ENCODE data around the gene SPAAR. TPM values are rescaled to one million over a fixed set of nuclear protein-coding genes. Genes with fewer than 3 reads are reported as not detected.

Gene SPAAR
- total and polyA plus RNA-seq, 7 donors = 2.5 to 4.6 (median 3.6) TPM

GRCh38 chr9:35960039-35960655, 50.9 kb downstream of the SPAAR start:
- intact Hi-C loops (cut with DNase I) = no loop called here
- no peak for ATAC-seq
- no peaks in the 10 kb centered on the region for H3K9me3 ChIP-seq

More at GRCh38 chr9:35960039-35960655, 50.9 kb downstream of the SPAAR start:
- TF ChIP-seq CTCF (IDR thresholded peaks at IDR 0.05) = no peak
- DNase-seq = no peak
- H3K4me3 ChIP-seq = no peak overlapping the region
- 70 to 81% (median 78%) methylated on average over 3 of the region's 3 CpGs for WGBS, 3 donors
- H3K4me1 ChIP-seq = no peaks in the 10 kb centered on the region
- H3K27me3 ChIP-seq (ENCODE audit: insufficient read depth in 3 of 3, low read length in 2 of 3) = peaks cover 0 to 9% (median 4%) of the 10 kb centered on the region in 3 donors
- H3K27ac ChIP-seq = no peak overlapping the region
- H3K36me3 ChIP-seq (ENCODE audit: insufficient read depth in 1 of 2, low read depth in 1 of 2) = no peaks in the 10 kb centered on the region

Other genes starting within 250 kb of the SPAAR start
- gene ARHGEF39, start 244.3 kb upstream of the SPAAR start, total RNA-seq = under 1 TPM in 3 of 4 donors, not detected in 1; 0.07 to 0.21 (median 0.10) TPM
- gene ARHGEF39, start 244.3 kb upstream of the SPAAR start, polyA plus RNA-seq = under 1 TPM; 0.20 to 0.79 (median 0.29) TPM
- not detected for gene CA9, start 235.6 kb upstream of the SPAAR start, total RNA-seq
- under 1 TPM; 0.03 to 0.49 (median 0.05) TPM for gene CA9, start 235.6 kb upstream of the SPAAR start, polyA plus RNA-seq
- gene TPM2, start 219.6 kb upstream of the SPAAR start, total RNA-seq = over 10,000 TPM in 1 of 4 donors, 1,000 to 10,000 TPM in 3; 6,047 to 11,456 (median 7,939) TPM
- gene TPM2, start 219.6 kb upstream of the SPAAR start, polyA plus RNA-seq = over 10,000 TPM in 2 of 3 donors, 1,000 to 10,000 TPM in 1; 6,654 to 16,334 (median 13,470) TPM
- gene TLN1, start 177.3 kb upstream of the SPAAR start, total RNA-seq = 100 to 1,000 TPM; 146 to 212 (median 152) TPM
- gene TLN1, start 177.3 kb upstream of the SPAAR start, polyA plus RNA-seq = 100 to 1,000 TPM in 1 of 3 donors, 10 to 100 TPM in 2; 88.2 to 320 (median 96.5) TPM
- gene CREB3, start 176.8 kb upstream of the SPAAR start, total RNA-seq = 10 to 100 TPM; 16.1 to 22.4 (median 20.5) TPM
- gene CREB3, start 176.8 kb upstream of the SPAAR start, polyA plus RNA-seq = 10 to 100 TPM; 20.9 to 55.1 (median 27.8) TPM
- 10 to 100 TPM; 36.1 to 83.6 (median 50.1) TPM for gene GBA2, start 160.3 kb upstream of the SPAAR start, total RNA-seq
- gene GBA2, start 160.3 kb upstream of the SPAAR start, polyA plus RNA-seq = 100 to 1,000 TPM in 1 of 3 donors, 10 to 100 TPM in 2; 47.0 to 107 (median 47.4) TPM
- gene RGP1, start 160.2 kb upstream of the SPAAR start, total RNA-seq = 10 to 100 TPM; 32.3 to 51.0 (median 37.4) TPM
- gene RGP1, start 160.2 kb upstream of the SPAAR start, polyA plus RNA-seq = 10 to 100 TPM; 10.7 to 34.6 (median 24.0) TPM
- gene MSMP, start 155.2 kb upstream of the SPAAR start, total RNA-seq = not detected
- gene MSMP, start 155.2 kb upstream of the SPAAR start, polyA plus RNA-seq = 1 to 10 TPM in 1 of 3 donors, under 1 TPM in 1, not detected in 1; 0.16 to 1.2 TPM
- 10 to 100 TPM; 14.7 to 28.4 (median 18.3) TPM for gene NPR2, start 117.9 kb upstream of the SPAAR start, total RNA-seq
- gene NPR2, start 117.9 kb upstream of the SPAAR start, polyA plus RNA-seq = 10 to 100 TPM in 1 of 3 donors, 1 to 10 TPM in 2; 8.7 to 27.2 (median 9.2) TPM
- gene SPAG8, start 97.2 kb upstream of the SPAAR start, total RNA-seq = 1 to 10 TPM in 1 of 4 donors, under 1 TPM in 3; 0.39 to 1.3 (median 0.94) TPM
- gene SPAG8, start 97.2 kb upstream of the SPAAR start, polyA plus RNA-seq = 1 to 10 TPM in 1 of 3 donors, under 1 TPM in 2; 0.25 to 1.2 (median 0.56) TPM
- 10 to 100 TPM; 36.5 to 53.9 (median 42.3) TPM for gene HINT2, start 94.4 kb upstream of the SPAAR start, total RNA-seq
- gene HINT2, start 94.4 kb upstream of the SPAAR start, polyA plus RNA-seq = 10 to 100 TPM; 43.8 to 64.7 (median 48.1) TPM
- not detected for gene FAM221B, start 80.8 kb upstream of the SPAAR start, total RNA-seq
- gene FAM221B, start 80.8 kb upstream of the SPAAR start, polyA plus RNA-seq = not detected
- gene TMEM8B, start 80.3 kb upstream of the SPAAR start, total RNA-seq = 10 to 100 TPM in 2 of 4 donors, 1 to 10 TPM in 2; 8.9 to 18.5 (median 11.6) TPM
- 1 to 10 TPM; 2.8 to 5.9 (median 3.9) TPM for gene TMEM8B, start 80.3 kb upstream of the SPAAR start, polyA plus RNA-seq
- not detected for gene OR13J1, start 39.1 kb upstream of the SPAAR start, total RNA-seq
- not detected for gene OR13J1, start 39.1 kb upstream of the SPAAR start, polyA plus RNA-seq
- 1 to 10 TPM in 3 of 4 donors, under 1 TPM in 1; 0.95 to 4.9 (median 3.0) TPM for gene HRCT1, start 3.3 kb upstream of the SPAAR start, total RNA-seq
- gene HRCT1, start 3.3 kb upstream of the SPAAR start, polyA plus RNA-seq = 1 to 10 TPM in 2 of 3 donors, under 1 TPM in 1; 0.59 to 5.4 (median 1.6) TPM
- gene OR2S2, start 48.7 kb downstream of the SPAAR start, total RNA-seq = not detected
- gene OR2S2, start 48.7 kb downstream of the SPAAR start, polyA plus RNA-seq = not detected
- 1 to 10 TPM; 2.0 to 8.0 (median 4.6) TPM for gene RECK, start 127.4 kb downstream of the SPAAR start, total RNA-seq
- gene RECK, start 127.4 kb downstream of the SPAAR start, polyA plus RNA-seq = 1 to 10 TPM; 1.4 to 1.8 (median 1.5) TPM
- gene GLIPR2, start 227.2 kb downstream of the SPAAR start, total RNA-seq = 1 to 10 TPM; 3.6 to 6.5 (median 4.9) TPM
- 1 to 10 TPM; 2.5 to 3.4 (median 3.2) TPM for gene GLIPR2, start 227.2 kb downstream of the SPAAR start, polyA plus RNA-seq